Eye (tissue), 1 donor: ENCODE data around the gene RPL23.

Experiments
- DNase-seq: peaks from one replicate; pipeline ENCODE4 v3.0.0-alpha.2; 2015

The RPL23 gene

DNA sequence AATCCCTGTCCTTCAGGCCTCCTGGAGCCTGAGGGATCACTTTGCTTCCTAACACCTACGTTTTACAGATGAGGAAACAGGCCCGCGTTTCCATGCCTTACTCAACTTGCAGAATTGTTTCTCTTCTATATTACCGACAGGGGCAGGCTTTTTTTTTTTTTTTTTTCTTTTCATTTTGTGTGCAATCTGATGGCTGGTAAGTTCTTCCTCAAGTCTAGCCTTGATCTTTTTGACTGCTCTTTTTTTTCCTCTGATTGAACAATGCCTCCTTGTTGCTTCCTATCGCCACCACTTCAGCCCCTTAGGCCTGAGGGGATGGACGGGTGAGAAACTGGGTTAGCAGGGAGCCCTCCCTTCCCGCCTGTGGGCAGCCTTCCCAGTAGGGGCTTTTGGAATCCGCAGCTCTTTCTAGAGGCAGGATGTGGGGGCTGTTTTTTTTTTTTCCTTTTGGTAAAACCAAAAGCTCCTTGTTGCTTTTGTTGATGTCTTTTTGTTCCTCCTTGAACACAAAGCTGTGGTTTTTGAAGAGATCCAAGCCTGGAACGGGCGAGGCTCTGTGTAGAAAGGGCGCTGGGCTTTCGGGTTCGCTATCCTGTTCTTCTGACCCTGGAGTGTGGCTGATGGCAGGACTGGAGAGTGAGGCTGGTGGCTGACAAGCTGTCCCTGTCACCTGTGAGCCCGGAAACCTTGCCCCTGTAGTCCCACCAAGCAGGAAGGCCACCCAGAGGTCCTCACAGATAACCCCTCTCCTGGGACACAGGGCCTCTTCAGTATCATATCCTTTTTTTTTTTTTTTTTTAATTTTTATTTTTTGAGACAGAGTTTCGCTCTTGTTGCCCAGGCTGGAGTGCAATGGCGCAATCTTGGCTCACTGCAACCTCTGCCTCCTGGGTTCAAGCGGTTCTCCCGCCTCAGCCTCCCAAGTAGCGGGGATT lies 30.3 kb upstream of the RPL23 start:
- peak; percentile 59 for DNase-seq

DNA sequence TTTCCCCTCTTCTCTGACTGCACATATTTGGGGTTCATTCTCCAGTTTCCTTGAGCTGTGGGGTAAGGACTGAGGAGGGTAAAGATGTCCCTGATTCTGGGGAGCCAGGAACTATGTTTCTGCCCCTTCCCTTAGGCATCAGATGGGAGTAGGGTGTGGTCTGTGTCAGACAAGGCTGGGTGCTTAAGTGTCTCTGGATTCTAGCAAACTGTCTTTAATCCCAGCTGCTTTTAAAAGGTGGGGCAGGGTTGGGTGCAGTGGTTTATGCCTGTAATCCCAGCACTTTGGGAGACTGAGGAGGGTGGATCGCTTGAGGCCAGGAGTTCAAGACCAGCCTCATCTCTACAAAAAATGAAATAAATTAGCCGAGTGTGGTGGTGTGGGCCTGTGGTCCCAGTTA lies 29.3 kb upstream of the RPL23 start:
- DNase-seq = no peak

DNA sequence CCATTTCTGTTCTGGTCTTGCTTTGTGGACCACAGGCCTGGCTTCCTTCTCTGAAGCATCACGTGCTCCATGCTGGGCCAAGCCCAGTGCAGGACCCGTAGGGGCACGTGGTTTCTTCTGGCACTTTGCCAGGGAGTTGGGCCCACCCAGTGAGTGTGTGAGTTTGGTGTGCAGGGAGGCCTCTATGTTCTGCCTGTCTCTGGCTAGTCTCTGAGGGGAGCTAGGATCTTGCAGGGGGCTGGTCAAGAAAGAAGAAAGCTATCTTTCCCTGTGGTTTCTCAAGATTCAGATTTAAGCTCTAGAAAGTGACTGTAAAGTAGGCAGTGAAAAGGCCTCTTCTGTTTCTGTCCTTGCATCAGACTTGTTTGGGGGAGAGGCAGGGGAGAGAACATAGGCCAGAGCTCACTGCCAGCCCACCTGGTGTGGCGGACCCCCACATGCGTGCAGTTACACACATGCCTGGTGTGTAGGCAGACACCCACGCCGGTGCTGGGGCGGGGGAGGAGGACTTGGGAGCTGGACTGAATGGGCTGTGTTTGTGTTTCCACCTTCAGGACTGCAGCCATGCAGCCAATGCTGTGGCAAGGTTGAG lies 28.2 kb upstream of the RPL23 start:
- peak; percentile 92 for DNase-seq

DNA sequence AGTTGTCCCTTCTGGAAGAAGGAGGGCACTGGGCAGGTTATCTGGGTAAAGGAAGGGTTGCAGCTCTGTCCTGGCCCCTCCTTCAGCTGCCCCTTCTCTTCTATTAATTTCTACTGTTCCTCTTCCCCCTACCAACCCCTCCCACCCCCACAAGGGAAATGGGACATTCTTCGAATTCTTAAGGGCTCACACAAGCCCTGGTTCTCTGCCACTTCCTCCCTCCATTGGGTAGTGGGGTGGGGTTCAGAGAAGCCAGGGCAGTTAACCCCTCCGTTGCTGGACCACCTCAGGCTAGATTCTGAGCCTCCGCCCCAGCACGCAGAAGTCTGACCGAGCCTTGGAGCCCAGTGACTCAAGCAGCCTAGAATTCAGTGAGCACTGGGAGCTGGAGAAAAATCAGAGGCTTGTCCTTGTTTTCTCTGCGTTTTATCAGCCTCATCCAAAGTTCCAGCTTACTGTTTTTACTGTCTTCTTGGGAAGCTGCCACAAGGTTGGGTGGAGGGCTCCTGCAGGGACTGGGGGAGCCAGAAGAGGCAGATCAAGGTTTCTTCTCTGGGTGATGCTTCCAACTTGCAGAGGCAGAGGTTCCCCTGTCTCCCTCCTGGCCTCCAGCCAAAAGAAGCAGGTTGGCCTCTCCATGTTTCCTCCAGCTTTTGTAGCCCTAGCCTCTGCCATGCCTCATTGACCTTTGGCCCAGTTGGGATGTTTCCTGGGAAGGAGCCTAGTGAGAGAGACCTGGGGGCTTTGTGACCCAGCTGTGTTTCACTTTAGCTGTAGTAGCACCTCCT lies 26.6 kb upstream of the RPL23 start:
- peak; percentile 88 for DNase-seq

DNA sequence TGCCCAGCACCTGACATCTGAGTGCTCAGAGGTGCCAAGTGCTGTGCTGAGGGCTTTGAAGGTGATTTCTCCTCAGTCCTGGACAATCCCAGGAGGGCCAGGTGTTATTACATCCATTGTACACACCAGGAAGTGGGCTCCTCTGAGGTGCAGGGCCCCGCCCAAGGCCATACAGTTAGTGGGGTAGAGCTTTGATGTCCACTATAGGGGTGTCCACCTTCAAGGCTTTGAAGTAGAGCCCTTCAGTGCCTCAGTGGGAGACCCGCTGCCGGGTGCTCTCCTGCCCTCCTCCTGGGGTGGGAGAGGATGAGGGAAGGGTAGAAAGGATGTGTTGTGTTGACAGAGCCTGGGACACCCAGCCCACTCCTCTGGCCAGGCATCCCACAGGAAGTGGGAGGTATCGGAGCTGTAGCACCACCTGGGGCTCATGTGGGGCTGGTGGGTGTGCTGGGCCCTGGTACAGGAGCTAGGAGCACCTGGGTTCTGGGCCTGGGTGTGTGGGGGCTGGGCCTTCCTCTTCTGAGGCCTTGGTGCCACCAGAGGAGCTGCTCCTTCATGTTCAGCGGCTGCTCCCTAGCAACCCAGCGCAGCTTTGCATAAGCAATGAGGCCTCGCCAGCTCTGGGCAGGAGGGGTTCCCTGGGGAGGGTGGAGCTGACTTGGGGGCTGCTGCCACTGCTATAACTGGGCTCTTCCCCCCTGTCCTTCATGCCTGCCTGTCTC lies 23.8 kb upstream of the RPL23 start:
- peak; percentile 48 for DNase-seq

DNA sequence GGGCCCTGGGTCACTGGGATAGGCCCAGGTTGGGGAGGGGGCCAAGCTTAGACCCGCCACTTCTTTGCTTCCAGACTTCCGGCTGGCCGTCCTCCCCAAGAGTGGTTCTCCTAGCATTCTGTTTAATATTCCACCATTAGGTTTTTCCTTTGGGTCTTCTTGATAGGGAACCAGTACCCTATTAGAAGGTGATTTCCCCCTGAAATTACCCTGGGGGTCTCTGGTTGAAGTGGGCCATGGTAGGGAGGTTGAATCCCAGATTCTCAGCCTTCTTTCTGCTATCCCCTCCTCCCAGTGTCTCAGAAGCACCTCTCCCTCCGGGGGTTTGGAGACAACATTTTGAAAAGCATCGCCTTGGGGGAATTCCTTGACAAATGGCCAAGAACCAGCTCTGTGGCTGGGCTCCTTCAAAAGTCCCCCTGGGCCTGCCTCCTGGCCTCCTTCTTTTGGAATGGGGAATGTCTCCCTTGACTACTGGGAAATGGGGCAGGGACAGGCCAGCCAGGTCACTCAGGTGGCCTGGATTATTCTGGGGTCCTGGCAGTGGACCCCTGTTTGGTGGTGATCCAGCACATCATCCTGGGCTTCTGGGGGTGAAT lies 22.1 kb upstream of the RPL23 start:
- DNase-seq = no peak

DNA sequence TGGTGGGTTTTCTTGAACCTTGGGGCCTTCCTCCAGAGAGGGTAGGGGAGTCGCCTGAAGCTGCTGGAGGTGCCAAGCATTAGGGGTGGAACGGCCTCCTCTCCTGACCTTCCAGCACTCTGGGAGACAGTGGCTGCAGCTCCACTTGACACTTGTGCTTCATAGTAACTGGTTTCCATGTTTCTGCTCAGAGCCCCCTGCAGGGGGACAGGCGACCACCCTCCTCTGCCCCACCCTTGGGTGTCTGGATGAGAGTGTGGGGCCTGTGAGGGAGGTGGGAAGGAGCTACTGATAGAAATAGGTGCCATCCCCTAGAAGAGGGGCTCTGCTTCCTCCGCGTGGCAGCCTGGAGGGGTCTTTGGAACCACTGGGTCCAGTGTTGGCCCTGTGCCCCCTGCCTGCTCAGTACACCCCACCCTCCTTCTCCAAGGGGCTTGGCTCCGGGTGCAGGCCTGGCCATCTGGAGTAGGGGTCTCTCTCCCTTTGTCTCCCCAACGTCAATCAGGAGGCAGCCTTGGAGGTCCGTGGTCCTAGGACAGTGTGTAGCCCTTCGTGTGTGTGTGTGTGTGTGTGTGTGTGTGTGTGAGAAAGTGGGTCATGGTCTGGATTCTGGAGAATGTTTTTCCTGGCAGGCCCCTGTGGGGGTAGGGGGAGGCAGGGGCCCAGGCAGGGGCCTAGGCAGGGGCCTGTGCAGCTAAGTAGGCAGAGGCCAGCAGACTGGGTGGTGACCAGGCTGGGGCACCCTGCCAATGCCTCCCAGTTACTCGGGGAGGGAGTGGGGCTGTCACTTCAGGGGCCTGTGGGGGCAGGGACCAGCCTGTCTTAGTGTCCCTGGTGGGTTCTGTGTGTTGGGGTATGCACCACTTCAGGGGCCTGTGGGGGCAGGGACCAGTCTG lies 21.2 kb upstream of the RPL23 start:
- DNase-seq = peak; percentile 72

DNA sequence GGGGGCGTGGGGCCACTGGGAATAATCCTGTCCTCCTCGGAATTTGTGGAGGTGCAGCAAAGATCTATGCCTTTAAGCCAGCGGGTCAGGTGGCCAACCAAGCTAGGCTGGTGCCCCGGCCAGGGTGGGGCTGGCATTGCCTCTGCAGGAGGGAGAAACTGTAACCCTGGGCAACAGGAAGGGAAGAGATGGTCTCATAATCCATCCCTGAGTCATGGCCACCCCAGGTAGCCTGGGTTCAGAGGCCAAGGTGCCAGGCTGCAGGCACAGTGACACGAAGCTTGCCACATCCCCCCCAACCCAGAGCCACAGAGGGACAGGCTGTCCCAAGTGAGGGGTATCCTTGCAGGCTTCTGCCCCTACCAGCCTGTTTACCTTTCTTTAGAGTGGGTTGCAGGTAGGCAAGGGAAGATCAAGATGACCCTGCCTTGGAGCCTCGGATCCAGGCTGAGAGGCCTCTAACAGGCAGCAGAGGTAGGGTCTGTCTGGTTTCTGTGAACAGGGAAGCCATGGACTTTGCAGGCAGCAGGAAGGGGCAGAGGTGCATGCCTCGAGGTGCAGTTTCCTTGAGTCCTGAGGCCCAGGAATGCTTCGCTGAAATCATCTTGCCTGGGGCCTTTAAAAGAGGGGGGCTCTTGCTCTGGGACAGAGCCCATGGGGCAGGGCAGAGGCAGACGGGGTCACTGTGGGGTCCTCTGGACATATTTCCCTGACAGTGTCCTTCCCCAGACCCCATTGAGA lies 20.3 kb upstream of the RPL23 start:
- DNase-seq = no peak

DNA sequence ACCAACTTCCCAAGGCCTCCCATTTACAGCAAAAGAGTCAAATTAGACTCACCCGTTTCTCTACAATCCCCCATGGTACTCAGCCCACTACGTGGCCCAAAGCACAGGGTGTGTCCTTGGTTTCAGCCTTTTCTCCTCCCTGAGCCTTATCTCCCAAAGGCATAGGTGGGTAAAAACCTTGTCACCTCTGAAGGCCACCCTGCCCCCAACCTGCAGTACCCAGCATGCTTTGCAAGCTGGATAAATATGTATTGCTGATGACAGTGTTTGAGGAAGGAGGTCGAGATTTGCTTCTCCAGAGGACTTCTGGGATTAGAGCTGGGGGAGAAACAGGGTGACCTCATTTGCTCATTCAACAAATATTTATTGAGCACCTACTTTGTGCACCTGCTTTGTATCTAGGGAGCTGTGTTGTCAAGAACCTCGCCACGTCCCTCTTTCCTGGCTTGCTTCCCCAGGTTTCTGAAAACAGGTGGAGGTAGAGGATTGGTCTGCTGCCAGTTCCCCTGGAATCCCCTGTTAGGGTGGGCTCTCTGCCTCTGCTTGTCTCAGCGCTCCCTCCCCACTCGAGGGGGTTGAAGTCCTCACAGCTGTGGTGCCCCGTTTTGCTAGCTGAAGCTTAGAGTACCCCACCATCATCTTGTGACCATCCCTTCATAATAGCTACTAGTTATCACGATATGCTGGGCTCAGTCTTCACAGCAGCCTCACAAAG lies 19.3 kb upstream of the RPL23 start:
- no peak for DNase-seq

DNA sequence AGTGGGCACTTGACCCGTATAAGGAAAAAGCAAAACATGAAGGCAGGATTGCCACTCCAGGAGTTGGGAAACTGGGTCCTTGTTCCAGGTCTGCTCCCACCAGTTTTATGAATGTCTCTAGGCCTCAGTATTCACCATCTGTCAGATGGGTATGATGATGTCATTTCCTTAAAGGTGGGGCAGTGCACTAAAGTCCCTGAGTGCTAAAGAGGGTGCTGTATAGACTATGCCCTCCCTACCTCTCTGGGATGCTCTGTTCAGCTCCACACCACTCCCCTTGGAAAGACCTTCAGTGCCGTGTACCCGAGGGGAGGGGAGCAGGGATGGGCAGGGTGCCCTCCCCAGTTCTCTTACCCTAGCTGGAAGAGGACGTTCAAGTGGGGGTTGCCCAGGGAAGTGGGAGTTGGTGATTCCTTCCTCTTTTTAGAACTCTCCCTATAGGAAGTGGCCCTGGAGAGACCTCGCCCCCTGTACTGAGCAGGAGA lies 18.5 kb upstream of the RPL23 start:
- DNase-seq = no peak

DNA sequence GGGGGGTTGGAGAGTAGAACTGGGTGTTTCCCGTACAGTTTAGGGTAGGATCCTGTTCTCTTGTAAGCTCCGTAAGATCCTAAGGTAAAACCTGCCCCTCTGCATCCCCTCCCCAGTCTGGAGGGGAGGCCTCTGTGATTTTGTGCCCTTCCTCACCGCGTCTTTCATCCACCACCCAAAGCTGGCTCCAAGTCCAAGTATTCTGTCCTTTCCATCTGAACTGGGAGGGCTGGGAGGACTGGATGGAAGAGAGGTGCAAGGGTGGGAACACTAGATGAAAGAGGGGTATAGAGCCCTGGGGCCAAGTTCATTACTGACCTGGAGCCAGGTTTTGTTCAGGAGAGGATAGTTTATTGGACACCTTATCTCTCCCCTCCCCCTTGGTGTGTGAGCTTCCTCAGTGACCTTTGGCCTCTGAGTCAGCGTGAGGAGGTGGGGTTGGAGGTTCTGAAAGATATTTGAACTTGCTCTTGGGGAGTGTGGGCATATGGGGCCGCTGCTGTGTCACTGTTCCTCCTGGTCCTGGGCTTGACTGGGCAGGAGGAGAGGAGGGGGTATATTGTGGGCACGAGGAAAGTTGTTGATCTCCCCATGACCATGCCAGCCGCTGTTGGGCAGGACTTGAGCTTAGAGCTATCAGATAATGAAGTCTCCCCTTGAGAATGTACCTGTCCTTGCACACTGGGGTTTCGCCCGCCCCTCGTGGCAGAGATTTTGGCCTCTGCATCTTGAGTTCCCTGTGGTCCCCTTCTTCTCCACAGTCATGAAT lies 17.9 kb upstream of the RPL23 start:
- DNase-seq = peak; percentile 69

DNA sequence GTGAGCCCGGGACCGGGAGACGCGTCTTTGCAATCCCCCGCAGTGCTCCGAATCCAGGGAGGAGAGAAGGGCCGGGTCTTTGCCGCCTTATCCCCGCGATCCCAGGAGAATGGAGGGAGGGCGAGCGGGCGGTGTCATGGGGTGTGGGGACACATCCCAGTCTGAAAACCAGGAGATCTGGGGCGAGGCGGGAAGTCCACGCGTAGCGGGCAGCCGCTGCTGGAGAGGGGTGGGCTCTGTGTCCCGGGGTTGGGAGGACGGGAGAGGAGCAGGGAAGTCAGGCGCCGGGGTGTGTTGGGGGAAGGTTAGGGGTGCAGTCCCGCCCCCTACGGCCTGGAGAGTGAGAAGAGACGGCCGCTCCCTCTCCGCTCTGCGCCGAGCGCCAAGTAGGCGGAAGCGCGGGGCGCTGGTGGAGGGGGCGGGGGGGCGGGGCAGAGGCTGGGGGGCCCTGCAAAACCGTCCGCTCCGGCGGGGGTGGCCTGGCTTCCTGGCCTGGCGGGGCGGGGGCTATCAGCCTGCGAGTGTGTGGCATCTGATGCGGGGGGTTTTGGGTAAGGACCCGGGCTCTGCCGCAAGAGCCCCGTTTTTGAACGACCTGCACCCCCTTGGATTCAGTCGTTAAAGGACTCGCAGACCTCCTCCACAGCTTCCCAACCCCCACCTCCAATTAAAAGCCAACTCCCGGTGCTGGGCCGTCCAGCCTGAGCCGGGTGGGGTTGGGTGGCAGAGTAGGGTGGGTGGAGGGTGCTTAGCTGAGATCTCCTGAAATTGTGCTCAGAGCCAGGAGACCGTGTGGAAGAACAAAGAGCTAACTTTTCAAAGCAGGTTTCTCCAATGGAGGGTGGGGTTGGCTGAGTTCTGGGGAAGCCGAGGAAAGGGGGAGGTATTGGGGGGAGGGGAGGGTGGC lies 17.0 kb upstream of the RPL23 start:
- peak; percentile 58 for DNase-seq

DNA sequence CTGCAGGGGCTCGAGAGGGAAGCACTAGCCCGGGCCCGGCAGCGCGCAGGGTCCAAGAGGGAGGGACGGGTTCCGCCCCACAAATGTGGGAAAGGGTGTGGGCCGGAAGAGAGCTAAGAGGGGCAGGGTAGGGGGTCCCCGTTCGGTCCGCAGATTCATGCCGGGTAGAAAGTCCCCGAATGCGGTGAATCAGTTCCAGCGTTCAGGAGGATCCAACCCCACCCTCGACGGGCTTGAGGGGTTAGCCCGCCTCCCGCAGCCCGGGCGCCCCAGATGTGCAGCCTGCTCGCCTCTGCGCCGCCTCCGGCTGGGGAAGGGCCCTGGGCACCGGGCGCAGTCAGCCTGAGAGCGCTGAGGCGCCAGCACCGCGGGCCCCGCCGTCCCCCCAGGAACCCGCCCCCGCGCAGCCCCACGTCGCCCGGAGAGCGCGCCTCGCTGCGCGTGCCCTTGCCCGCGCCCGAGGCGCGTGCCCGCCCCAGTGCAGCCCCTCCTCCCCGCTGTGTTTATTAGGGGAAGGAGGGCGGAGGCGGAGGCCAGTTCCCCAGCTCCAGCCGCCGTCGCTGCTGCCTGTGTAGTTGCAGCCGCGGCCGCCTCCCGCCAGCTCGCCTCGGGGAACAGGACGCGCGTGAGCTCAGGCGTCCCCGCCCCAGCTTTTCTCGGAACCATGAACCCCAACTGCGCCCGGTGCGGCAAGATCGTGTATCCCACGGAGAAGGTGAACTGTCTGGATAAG lies 16.2 kb upstream of the RPL23 start, which contains the start of gene LASP1:
LASP1 (plus strand) TSS at position 533 of the 733 bp plus-strand sequence; CDS start at position 665, 132 bp downstream.
- peak; percentile 95 for DNase-seq

DNA sequence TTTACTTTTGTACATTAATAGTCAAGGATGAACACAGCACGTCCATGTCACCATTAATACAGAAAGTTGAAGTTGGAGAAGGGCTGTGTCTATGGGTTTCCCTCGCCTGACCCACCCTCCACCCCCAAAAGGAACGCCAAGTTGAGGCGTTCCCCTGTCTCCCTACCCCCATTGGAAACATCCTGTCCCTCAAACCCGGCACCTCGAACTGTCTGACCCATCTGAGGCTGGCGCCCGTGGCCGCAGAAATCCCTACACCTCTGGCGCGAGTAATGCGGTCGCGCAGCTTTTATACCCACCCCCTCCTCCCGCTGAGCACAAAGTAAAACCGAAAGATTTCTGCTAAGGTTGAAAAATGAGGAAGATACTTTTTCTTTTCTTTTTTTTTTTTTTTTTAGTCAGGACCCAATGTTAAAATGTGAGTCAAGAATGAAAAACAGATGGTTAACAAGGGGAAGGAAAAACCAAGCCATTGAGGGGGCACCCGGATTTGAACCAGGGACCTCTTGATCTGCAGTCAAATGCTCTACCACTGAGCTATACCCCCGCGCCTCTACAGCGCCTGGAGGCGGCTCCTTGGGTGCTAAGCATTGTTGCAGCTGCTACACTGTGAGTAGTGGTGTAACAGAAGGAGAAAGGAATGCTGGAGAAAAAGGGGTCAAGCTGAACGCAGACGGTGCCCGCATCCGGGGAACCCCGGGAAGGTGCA lies 15.4 kb upstream of the RPL23 start:
- peak; percentile 99 for DNase-seq

DNA sequence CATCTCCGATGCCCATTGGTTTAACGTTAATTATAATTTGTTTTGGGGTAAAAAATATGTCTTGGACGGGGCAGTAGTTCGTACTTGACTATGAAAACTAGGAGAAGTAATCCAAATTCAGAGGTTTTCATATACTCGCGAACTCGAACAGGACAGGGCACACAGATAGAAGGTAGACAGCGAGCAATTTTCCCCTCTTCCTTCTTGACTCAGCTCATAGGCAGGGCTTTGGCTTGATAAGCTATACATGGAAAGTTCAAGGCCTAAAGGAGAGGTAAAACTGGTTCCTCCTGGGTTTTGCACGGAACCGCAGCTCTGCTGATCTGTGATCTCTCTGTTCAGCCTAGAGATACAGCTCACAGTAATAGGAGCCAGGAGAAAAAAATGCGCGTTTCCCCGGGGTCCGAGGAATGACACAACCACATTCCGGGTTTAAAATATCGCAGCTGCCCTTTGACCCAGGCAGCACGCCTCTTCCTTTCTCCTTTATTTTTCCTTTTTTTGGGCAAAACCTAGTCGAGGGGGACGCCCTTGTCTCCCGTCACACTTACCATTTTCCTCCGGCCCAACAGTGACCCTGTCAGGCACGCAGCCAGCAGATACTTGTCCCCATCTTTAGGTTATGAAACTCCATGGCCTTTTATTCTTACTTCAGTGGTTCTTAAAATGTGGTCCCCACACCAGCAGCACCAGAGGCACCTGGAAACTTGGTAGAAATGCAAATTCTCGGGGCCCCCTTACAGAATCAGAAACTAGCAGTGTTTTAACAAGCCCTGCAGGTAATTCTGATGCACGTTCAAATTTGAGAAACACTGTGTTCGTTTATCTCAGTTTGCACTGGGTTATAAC lies 14.7 kb upstream of the RPL23 start:
- DNase-seq = peak; percentile 78
